Epithelial cell of proximal tubule (primary cell): ENCODE results near the gene GATA6. TPM values are rescaled to one million over a fixed set of nuclear protein-coding genes. Genes with fewer than 3 reads are reported as not detected.

Source experiments
- DNase-seq: peaks from one replicate; pipeline ENCODE4 v3.0.0-alpha.2; 2011; ENCODE audit warnings: low read depth
- H3K4me3 ChIP-seq: 2 replicates; pipeline ENCODE4 v1.5.1; 2011; ENCODE audit warnings: low read depth, mild to moderate bottlenecking, low read length
- CTCF ChIP-seq: conservative IDR thresholded peaks from 2 replicates; pipeline ENCODE4 v1.5.1; 2012; ENCODE audit warnings: low read depth, mild to moderate bottlenecking, low read length
- total RNA-seq: library from RNA; depleted of rRNA; stranded (reverse); fragments of >200 nt; gene quantifications from 2 replicates; pipeline ENCODE4 v1.2.3, GENCODE V29; 2015

The GATA6 gene
- total RNA-seq, 1 donor from 2014 or later: 1.2 TPM

- TF ChIP-seq CTCF: no peak
- no peak overlapping the region for H3K4me3 ChIP-seq
- DNase-seq: no peak
These were observed 28.2 kb upstream of the GATA6 start for GRCh38 chr18:22141211-22141610.

GRCh38 chr18:22143347-22144340 lies 25.7 kb upstream of the GATA6 start:
- no peak for TF ChIP-seq CTCF
- no peak for DNase-seq
- H3K4me3 ChIP-seq: no peak overlapping the region

- H3K4me3 ChIP-seq: no peak overlapping the region
- no peak for TF ChIP-seq CTCF
- DNase-seq: no peak
These were observed 24.2 kb upstream of the GATA6 start for GRCh38 chr18:22145160-22145559.

- DNase-seq: no peak
- no peak for TF ChIP-seq CTCF
- H3K4me3 ChIP-seq: no peak overlapping the region
These were observed 19.7 kb upstream of the GATA6 start for GRCh38 chr18:22149710-22150109.

GRCh38 chr18:22152093-22152492 lies 17.3 kb upstream of the GATA6 start:
- DNase-seq: no peak
- H3K4me3 ChIP-seq: no peak overlapping the region
- TF ChIP-seq CTCF: no peak

- DNase-seq: no peak
- H3K4me3 ChIP-seq: no peak overlapping the region
- TF ChIP-seq CTCF: no peak
These were observed 16.0 kb upstream of the GATA6 start for GRCh38 chr18:22153428-22153827.

- no peak for TF ChIP-seq CTCF
- no peak for DNase-seq
- H3K4me3 ChIP-seq: no peak overlapping the region
These were observed 13.8 kb upstream of the GATA6 start for GRCh38 chr18:22155584-22155983.
